Neural crest cell (in vitro differentiated cells): ENCODE data around the gene PURA. TPM values are rescaled to one million over a fixed set of nuclear protein-coding genes. Genes with fewer than 3 reads are reported as not detected.

Experiments used
- DNase-seq: peaks from one replicate; pipeline ENCODE4 v3.0.0; 2021; ENCODE audit warnings: low read depth, mixed read lengths, low spot score
- H3K27ac Mint-ChIP-seq: one replicate; pipeline ENCODE4 v1.8.0; 2021; ENCODE audit warnings: mild to moderate bottlenecking, mixed read lengths; ENCODE audit not compliant: unreplicated experiment
- H3K27me3 Mint-ChIP-seq: 2 replicates; pipeline ENCODE4 v1.8.0; 2021; ENCODE audit warnings: low read depth, mild to moderate bottlenecking, mixed read lengths
- H3K36me3 Mint-ChIP-seq: 2 replicates; pipeline ENCODE4 v1.8.0; 2021; ENCODE audit warnings: low read depth, mild to moderate bottlenecking, mixed read lengths
- H3K4me1 Mint-ChIP-seq: 2 replicates; pipeline ENCODE4 v1.8.0; 2021; ENCODE audit warnings: mixed read lengths
- H3K4me3 Mint-ChIP-seq: one replicate; pipeline ENCODE4 v1.8.0; 2021; ENCODE audit warnings: mild to moderate bottlenecking, mixed read lengths
- H3K9me3 Mint-ChIP-seq: 2 replicates; pipeline ENCODE4 v1.8.0; 2021; ENCODE audit warnings: mixed read lengths
- CTCF ChIP-seq: fragments of 200-600 bp; sonication (generic); conservative IDR thresholded peaks from 2 replicates; pipeline ENCODE4 v1.5.0; 2021; ENCODE audit warnings: antibody characterized with exemption, mild to moderate bottlenecking
- total RNA-seq: library from RNA; stranded (reverse); gene quantifications from 2 replicates; pipeline ENCODE4 v1.2.1, GENCODE V29; 2021

The PURA gene
- total RNA-seq, 1 donor from 2014 or later: 5.5 TPM

GRCh38 chr5:140076788-140077187, 37.1 kb upstream of the PURA start:
- Mint-ChIP-seq H3K4me3 (no peak overlapping the region), H3K36me3 (no peaks in the 10 kb centered on the region), H3K27me3 (peaks cover 96% of the 10 kb centered on the region), H3K27ac (no peak overlapping the region), H3K9me3 (no peaks in the 10 kb centered on the region), H3K4me1 (no peaks in the 10 kb centered on the region)
- no peak for DNase-seq
- no peak for TF ChIP-seq CTCF

- no peak overlapping the region for H3K27ac Mint-ChIP-seq
- no peaks in the 10 kb centered on the region for H3K4me1 Mint-ChIP-seq
- no peaks in the 10 kb centered on the region for H3K9me3 Mint-ChIP-seq
- H3K27me3 Mint-ChIP-seq: peaks cover 98% of the 10 kb centered on the region
- no peaks in the 10 kb centered on the region for H3K36me3 Mint-ChIP-seq
- no peak for DNase-seq
- H3K4me3 Mint-ChIP-seq: no peak overlapping the region
- no peak for TF ChIP-seq CTCF
Observed at GRCh38 chr5:140083120-140083519, 30.8 kb upstream of the PURA start.

- Mint-ChIP-seq H3K27ac (no peak overlapping the region), H3K9me3 (no peaks in the 10 kb centered on the region)
Observed at GRCh38 chr5:140083650-140084049, 30.3 kb upstream of the PURA start.

GRCh38 chr5:140084541-140084940, 29.4 kb upstream of the PURA start:
- no peak for DNase-seq
- no peaks in the 10 kb centered on the region for H3K36me3 Mint-ChIP-seq
- no peak for TF ChIP-seq CTCF
- H3K4me1 Mint-ChIP-seq: no peaks in the 10 kb centered on the region
- peaks cover 4% of the 10 kb centered on the region for H3K9me3 Mint-ChIP-seq
- peaks cover 93% of the 10 kb centered on the region for H3K27me3 Mint-ChIP-seq
- H3K4me3 Mint-ChIP-seq: no peak overlapping the region
- no peak overlapping the region for H3K27ac Mint-ChIP-seq

More at GRCh38 chr5:140083650-140084049, 30.3 kb upstream of the PURA start:
- Mint-ChIP-seq H3K27me3 (peaks cover 94% of the 10 kb centered on the region), H3K4me1 (no peaks in the 10 kb centered on the region), H3K36me3 (no peaks in the 10 kb centered on the region), H3K4me3 (no peak overlapping the region)
- no peak for DNase-seq
- TF ChIP-seq CTCF: no peak

GRCh38 chr5:140090251-140090650, 23.7 kb upstream of the PURA start:
- no peak for TF ChIP-seq CTCF
- peaks cover 15% of the 10 kb centered on the region for H3K9me3 Mint-ChIP-seq
- no peak overlapping the region for H3K4me3 Mint-ChIP-seq
- H3K4me1 Mint-ChIP-seq: no peaks in the 10 kb centered on the region
- H3K27me3 Mint-ChIP-seq: peaks cover 92% of the 10 kb centered on the region
- H3K36me3 Mint-ChIP-seq: no peaks in the 10 kb centered on the region
- no peak overlapping the region for H3K27ac Mint-ChIP-seq
- no peak for DNase-seq

GRCh38 chr5:140093179-140093578, 20.7 kb upstream of the PURA start:
- Mint-ChIP-seq H3K27me3 (peaks cover 87% of the 10 kb centered on the region), H3K4me3 (no peak overlapping the region), H3K9me3 (peaks cover 15% of the 10 kb centered on the region), H3K27ac (no peak overlapping the region), H3K36me3 (no peaks in the 10 kb centered on the region), H3K4me1 (no peaks in the 10 kb centered on the region)
- TF ChIP-seq CTCF: no peak
- DNase-seq: no peak
